ES-I3 (cell line): ENCODE results near the gene MCUR1.
"Not testable (repeated sequence)": the region's sequence is repeated elsewhere in the genome, so short reads cannot be mapped to it uniquely, and the experiment has no call there.

Experiments
- H3K36me3 ChIP-seq: 2 replicates; pipeline ENCODE4 v1.6.1; 2013; ENCODE audit warnings: mild to moderate bottlenecking, low read length, control low read depth, moderate library complexity; ENCODE audit not compliant: insufficient read depth
- H3K4me1 ChIP-seq: 2 replicates; pipeline ENCODE4 v1.6.1; 2013; ENCODE audit warnings: mild to moderate bottlenecking, control low read depth, low read length; ENCODE audit not compliant: insufficient read depth
- H3K9ac ChIP-seq: 2 replicates; pipeline ENCODE4 v1.6.1; 2013; ENCODE audit warnings: low read depth, mild to moderate bottlenecking, low read length, moderate library complexity
- H3K9me3 ChIP-seq: 2 replicates; pipeline ENCODE4 v1.6.1; 2013; ENCODE audit warnings: mild to moderate bottlenecking, low read length, moderate library complexity; ENCODE audit not compliant: control insufficient read depth, insufficient read depth

MCUR1 gene

GRCh38 chr6:13814176-13814937 lies at the start of gene MCUR1:
Gene MCUR1 (minus strand): TSS chr6:13814557. CDS start chr6:13814429, 128 bp downstream.
- Histone ChIP-seq H3K4me1 (peaks cover 3% of the 10 kb centered on the region), H3K9me3 (no peaks in the 10 kb centered on the region), H3K9ac (peak within 1 kb of the TSS; percentile 69), H3K36me3 (no peaks in the 10 kb centered on the region)

GRCh38 chr6:13863699-13864155 lies 49.4 kb upstream of the MCUR1 start:
- H3K9me3 ChIP-seq, result peaks cover 7% of the 10 kb centered on the region
- no peaks in the 10 kb centered on the region for H3K4me1 ChIP-seq
- no peak overlapping the region for H3K9ac ChIP-seq
- H3K36me3 ChIP-seq, result no peaks in the 10 kb centered on the region

- peak overlapping the region; percentile 78 for H3K9ac ChIP-seq
- not testable (repeated sequence) for H3K36me3 ChIP-seq, H3K9me3 ChIP-seq, H3K4me1 ChIP-seq
Observed at GRCh38 chr6:13860556-13861185, 46.3 kb upstream of the MCUR1 start.

- no peaks in the 10 kb centered on the region for H3K36me3 ChIP-seq
- H3K9ac ChIP-seq, result peak overlapping the region; percentile 78
- H3K4me1 ChIP-seq, result no peaks in the 10 kb centered on the region
- H3K9me3 ChIP-seq, result peaks cover 7% of the 10 kb centered on the region
Observed at GRCh38 chr6:13859871-13860555, 45.7 kb upstream of the MCUR1 start.

- Histone ChIP-seq H3K4me1 (0 out of 2 replicates have a peak, but pooled peaks cover 6% of the 10 kb centered on the region), H3K9me3 (no peaks in the 10 kb centered on the region; the same call in 1 of the 2 replicates), H3K36me3 (no peaks in the 10 kb centered on the region), H3K9ac (no peak overlapping the region)
Observed at GRCh38 chr6:13854716-13855250, 40.4 kb upstream of the MCUR1 start.

- H3K36me3 ChIP-seq, result no peaks in the 10 kb centered on the region
- no peak overlapping the region for H3K9ac ChIP-seq
- no peaks in the 10 kb centered on the region; the same call in 1 of the 2 replicates for H3K9me3 ChIP-seq
Observed at GRCh38 chr6:13853871-13854270, 39.5 kb upstream of the MCUR1 start.

GRCh38 chr6:13851803-13852202 lies 37.4 kb upstream of the MCUR1 start:
- no peaks in the 10 kb centered on the region for H3K36me3 ChIP-seq
- peaks cover 22% of the 10 kb centered on the region for H3K4me1 ChIP-seq
- no peaks in the 10 kb centered on the region; the same call in 1 of the 2 replicates for H3K9me3 ChIP-seq
- H3K9ac ChIP-seq, result no peak overlapping the region

More at GRCh38 chr6:13853871-13854270, 39.5 kb upstream of the MCUR1 start:
- peaks cover 9% of the 10 kb centered on the region; the same call in 1 of the 2 replicates for H3K4me1 ChIP-seq

GRCh38 chr6:13851330-13851729 lies 37.0 kb upstream of the MCUR1 start:
- H3K4me1 ChIP-seq, result peaks cover 22% of the 10 kb centered on the region

GRCh38 chr6:13850690-13851089 lies 36.3 kb upstream of the MCUR1 start:
- peaks cover 22% of the 10 kb centered on the region for H3K4me1 ChIP-seq
- H3K9ac ChIP-seq, H3K36me3 ChIP-seq, H3K9me3 ChIP-seq: not testable (repeated sequence)

More at GRCh38 chr6:13851330-13851729, 37.0 kb upstream of the MCUR1 start:
- Histone ChIP-seq H3K9ac (no peak overlapping the region), H3K9me3 (no peaks in the 10 kb centered on the region; the same call in 1 of the 2 replicates), H3K36me3 (no peaks in the 10 kb centered on the region)

GRCh38 chr6:13848522-13849150 lies 34.3 kb upstream of the MCUR1 start:
- H3K36me3 ChIP-seq, result no peaks in the 10 kb centered on the region
- H3K9ac ChIP-seq, result no peak overlapping the region
- H3K9me3 ChIP-seq, result no peaks in the 10 kb centered on the region
- H3K4me1 ChIP-seq, result peaks cover 22% of the 10 kb centered on the region

- Histone ChIP-seq H3K4me1 (peaks cover 22% of the 10 kb centered on the region), H3K36me3 (no peaks in the 10 kb centered on the region), H3K9ac (peak overlapping the region; percentile 28; the same call in 1 of the 2 replicates), H3K9me3 (no peaks in the 10 kb centered on the region)
Observed at GRCh38 chr6:13847326-13848050, 33.1 kb upstream of the MCUR1 start.

GRCh38 chr6:13846841-13847240 lies 32.5 kb upstream of the MCUR1 start:
- Histone ChIP-seq H3K36me3 (no peaks in the 10 kb centered on the region), H3K4me1 (peaks cover 27% of the 10 kb centered on the region), H3K9me3 (no peaks in the 10 kb centered on the region), H3K9ac (peak overlapping the region; percentile 28; the same call in 1 of the 2 replicates)

- H3K9me3 ChIP-seq, result no peaks in the 10 kb centered on the region
- H3K36me3 ChIP-seq, result no peaks in the 10 kb centered on the region
- peaks cover 5% of the 10 kb centered on the region for H3K4me1 ChIP-seq
- H3K9ac ChIP-seq, result no peak overlapping the region
Observed at GRCh38 chr6:13841936-13842335, 27.6 kb upstream of the MCUR1 start.
